Ishikawa (cell line): ENCODE results near the gene GRM7.

Experiments
- CEBPB ChIP-seq: IDR thresholded peaks from 2 replicates; pipeline ENCODE4 v1.6.1; 2012
- CREB1 ChIP-seq: IDR thresholded peaks from 2 replicates; pipeline ENCODE4 v1.6.1; 2012; ENCODE audit warnings: low read depth
- EGR1 ChIP-seq: IDR thresholded peaks from 2 replicates; pipeline ENCODE4 v1.6.1; 2012
- EP300 ChIP-seq: IDR thresholded peaks from 2 replicates; pipeline ENCODE4 v1.6.1; 2012; ENCODE audit warnings: borderline replicate concordance
- FOXM1 ChIP-seq: IDR thresholded peaks from 2 replicates; pipeline ENCODE4 v1.6.1; 2012; ENCODE audit warnings: low read depth, borderline replicate concordance
- MAX ChIP-seq: IDR thresholded peaks from 2 replicates; pipeline ENCODE4 v1.6.1; 2012
- NFIC ChIP-seq: IDR thresholded peaks from 2 replicates; pipeline ENCODE4 v1.6.1; 2012
- RAD21 ChIP-seq: IDR thresholded peaks from 2 replicates; pipeline ENCODE4 v1.6.1; 2012; ENCODE audit warnings: low read depth
- REST ChIP-seq: IDR thresholded peaks from 2 replicates; pipeline ENCODE4 v1.6.1; 2012; ENCODE audit warnings: low read depth, mild to moderate bottlenecking
- TAF1 ChIP-seq: IDR thresholded peaks from 2 replicates; pipeline ENCODE4 v1.6.1; 2012; ENCODE audit warnings: low read depth, mild to moderate bottlenecking
- TCF12 ChIP-seq: IDR thresholded peaks from 2 replicates; pipeline ENCODE4 v1.6.1; 2012; ENCODE audit warnings: low read depth
- TEAD4 ChIP-seq: IDR thresholded peaks from 2 replicates; pipeline ENCODE4 v1.6.1; 2012
- USF1 ChIP-seq: IDR thresholded peaks from 2 replicates; pipeline ENCODE4 v1.6.1; 2012
- YY1 ChIP-seq: IDR thresholded peaks from 2 replicates; pipeline ENCODE4 v1.6.1; 2012; ENCODE audit warnings: low read depth
- ZBTB7A ChIP-seq: IDR thresholded peaks from 2 replicates; pipeline ENCODE4 v1.6.1; 2012; ENCODE audit warnings: low read depth

Gene GRM7

GRCh38 chr3:7385635-7386034, 524.7 kb downstream of the GRM7 start:
- no peak for TF ChIP-seq MAX
- no peak for TF ChIP-seq TCF12
- TF ChIP-seq REST = no peak
- no peak for TF ChIP-seq CREB1
- no peak for TF ChIP-seq TAF1
- TF ChIP-seq ZBTB7A = no peak

- TF ChIP-seq RAD21 (no peak), TCF12 (no peak), NFIC (no peak), YY1 (no peak), USF1 (no peak), CEBPB (no peak), MAX (no peak), TAF1 (no peak), EGR1 (no peak), ZBTB7A (no peak), REST (no peak), FOXM1 (no peak), CREB1 (no peak), EP300 (no peak), TEAD4 (no peak)
Measured at GRCh38 chr3:7388026-7388425, 527.1 kb downstream of the GRM7 start.

- no peak for TF ChIP-seq RAD21
- TF ChIP-seq EGR1 = no peak
- no peak for TF ChIP-seq MAX
- TF ChIP-seq YY1 = no peak
- TF ChIP-seq ZBTB7A = no peak
- TF ChIP-seq NFIC = no peak
- no peak for TF ChIP-seq TEAD4
- no peak for TF ChIP-seq EP300
- no peak for TF ChIP-seq TCF12
- no peak for TF ChIP-seq USF1
- TF ChIP-seq TAF1 = no peak
- TF ChIP-seq REST = no peak
- no peak for TF ChIP-seq CREB1
- TF ChIP-seq CEBPB = no peak
- no peak for TF ChIP-seq FOXM1
Measured at GRCh38 chr3:7392206-7392605, 531.3 kb downstream of the GRM7 start.

- TF ChIP-seq TEAD4 (no peak), ZBTB7A (no peak), CEBPB (no peak), EGR1 (no peak), YY1 (no peak), TAF1 (no peak), MAX (no peak), NFIC (no peak), EP300 (no peak), TCF12 (no peak), REST (no peak), USF1 (no peak), FOXM1 (no peak)
Measured at GRCh38 chr3:7393944-7394605, 533.2 kb downstream of the GRM7 start.
